ENCODE results near the gene DYNC1I1.

The DYNC1I1 gene

DNA sequence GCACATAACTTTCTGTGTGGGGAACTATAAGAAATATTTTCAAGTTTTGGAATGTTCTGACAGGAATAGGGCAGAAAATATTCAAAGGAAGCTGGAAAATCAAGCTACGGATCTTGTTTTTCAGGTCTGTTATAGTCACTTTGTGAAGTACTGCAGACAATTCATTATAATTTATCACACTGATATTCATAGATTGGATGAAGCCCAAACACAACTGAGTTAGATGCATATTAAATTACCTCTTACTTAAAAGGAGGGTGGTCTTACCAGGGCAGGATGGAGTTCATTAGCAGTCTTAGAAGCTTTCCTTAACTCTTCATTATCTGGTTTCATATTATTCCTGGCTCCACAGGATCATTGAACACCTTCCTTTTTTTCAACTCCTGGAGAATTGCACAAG, 242.3 kb downstream of the DYNC1I1 start:
- in situ Hi-C loops (cut with HindIII; ENCODE audit: low sequenced_read_pairs) = no loop called here

DNA sequence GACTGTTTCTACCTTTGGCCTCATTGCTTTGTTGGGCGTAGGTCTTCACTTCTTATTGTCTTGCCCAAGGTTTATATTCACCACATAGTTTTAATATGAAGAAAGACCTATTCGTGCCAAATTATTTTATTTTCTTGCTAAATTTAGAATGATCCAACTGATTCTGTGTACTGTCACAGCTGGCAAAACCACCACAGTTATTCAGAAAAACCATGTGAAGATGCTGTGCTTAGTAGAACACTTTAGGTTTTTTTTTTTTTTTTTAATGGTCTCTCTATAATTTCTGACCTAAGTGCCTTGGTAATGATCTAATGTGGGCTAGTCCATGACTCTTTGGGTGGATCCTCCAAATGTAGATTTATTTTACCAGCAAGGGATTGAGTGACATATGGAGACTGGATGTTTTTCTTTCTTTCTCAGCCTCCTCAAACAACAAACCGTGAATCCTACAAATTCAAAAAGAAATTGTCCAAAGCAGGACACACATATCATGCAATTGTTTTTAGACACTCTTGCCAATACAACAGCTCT, 243.8 kb downstream of the DYNC1I1 start:
- in situ Hi-C loops (cut with HindIII; ENCODE audit: low sequenced_read_pairs) = no loop called here

GRCh38 chr7:96016735-96017134, 244.4 kb downstream of the DYNC1I1 start:
- in situ Hi-C loops (cut with HindIII; ENCODE audit: low sequenced_read_pairs) = no loop called here

DNA sequence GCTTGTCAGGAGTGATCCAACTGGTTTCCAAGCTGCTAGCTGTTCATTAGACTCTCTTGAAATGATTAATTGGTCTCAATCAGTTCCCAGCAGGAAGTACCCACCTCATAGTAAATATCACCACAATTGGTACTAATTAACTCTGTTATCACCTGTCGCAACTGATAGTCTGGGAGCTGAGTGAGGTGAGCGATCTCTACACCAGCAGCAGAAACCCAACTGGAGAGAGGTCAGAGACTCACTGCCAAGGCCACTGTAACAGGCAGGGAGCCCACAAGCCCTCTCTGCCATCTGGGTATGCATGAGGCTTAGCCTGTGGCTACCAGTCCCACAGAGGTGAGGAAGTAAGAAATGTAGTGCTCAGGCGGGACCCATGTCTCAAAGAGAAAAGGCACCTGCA, 245.5 kb downstream of the DYNC1I1 start:
- in situ Hi-C loops (cut with HindIII; ENCODE audit: low sequenced_read_pairs) = no loop called here

- in situ Hi-C loops (cut with HindIII; ENCODE audit: low sequenced_read_pairs) = no loop called here
Measured at GRCh38 chr7:96021568-96021967, 249.2 kb downstream of the DYNC1I1 start.

GRCh38 chr7:96023387-96023786, 251.0 kb downstream of the DYNC1I1 start:
- in situ Hi-C loops (cut with HindIII; ENCODE audit: low sequenced_read_pairs) = no loop called here

GRCh38 chr7:96026010-96026409, 253.7 kb downstream of the DYNC1I1 start:
- in situ Hi-C loops (cut with HindIII; ENCODE audit: low sequenced_read_pairs) = no loop called here

GRCh38 chr7:96026611-96027010, 254.3 kb downstream of the DYNC1I1 start:
- in situ Hi-C loops (cut with HindIII; ENCODE audit: low sequenced_read_pairs) = no loop called here

DNA sequence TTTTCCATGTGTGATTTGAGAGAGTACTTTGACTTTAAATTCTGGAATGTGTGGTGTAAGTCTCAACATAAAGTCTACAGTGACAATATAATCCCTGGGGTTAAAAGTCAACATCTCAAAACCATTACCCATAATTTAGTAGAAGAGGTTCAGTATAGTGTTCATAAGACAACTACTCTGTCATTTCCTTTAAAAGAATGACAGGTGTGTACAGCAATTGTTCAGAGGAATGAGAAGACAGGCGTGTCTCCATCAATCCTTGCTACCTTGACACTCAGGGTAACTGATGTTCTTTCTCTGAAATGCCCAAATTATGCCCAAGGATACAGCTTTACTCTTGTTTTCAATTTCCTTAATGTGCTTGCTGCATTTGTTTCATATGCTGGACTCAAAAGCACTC, 256.4 kb downstream of the DYNC1I1 start:
- in situ Hi-C loops (cut with HindIII; ENCODE audit: low sequenced_read_pairs) = no loop called here

DNA sequence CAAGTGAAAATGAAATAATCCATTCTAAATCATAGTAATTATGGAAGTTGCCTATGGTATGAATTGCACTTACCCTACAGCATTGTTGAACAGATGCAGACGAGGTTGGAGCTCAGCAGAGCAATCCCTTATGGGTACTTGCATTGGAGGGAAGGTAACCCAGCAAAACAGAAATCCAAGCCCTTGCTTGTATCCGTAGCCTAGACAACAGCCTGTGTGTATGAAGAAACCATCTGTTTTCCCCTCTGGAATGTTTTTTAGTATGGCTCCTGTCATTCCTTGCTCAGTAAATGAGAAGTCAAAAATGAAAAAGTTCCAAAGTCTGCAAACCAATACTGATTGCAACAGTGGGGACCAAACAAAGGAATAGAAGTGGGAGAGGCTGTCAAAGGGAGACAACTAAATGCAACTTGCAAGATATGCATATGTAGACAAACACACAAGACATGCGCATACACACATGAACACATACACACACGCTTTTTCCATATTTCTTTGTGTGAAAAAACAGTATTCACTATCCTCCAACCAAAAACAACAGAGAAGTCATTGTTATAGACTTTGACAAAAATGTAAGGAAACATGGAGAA, 260.8 kb downstream of the DYNC1I1 start:
- in situ Hi-C loops (cut with HindIII; ENCODE audit: low sequenced_read_pairs) = no loop called here

DNA sequence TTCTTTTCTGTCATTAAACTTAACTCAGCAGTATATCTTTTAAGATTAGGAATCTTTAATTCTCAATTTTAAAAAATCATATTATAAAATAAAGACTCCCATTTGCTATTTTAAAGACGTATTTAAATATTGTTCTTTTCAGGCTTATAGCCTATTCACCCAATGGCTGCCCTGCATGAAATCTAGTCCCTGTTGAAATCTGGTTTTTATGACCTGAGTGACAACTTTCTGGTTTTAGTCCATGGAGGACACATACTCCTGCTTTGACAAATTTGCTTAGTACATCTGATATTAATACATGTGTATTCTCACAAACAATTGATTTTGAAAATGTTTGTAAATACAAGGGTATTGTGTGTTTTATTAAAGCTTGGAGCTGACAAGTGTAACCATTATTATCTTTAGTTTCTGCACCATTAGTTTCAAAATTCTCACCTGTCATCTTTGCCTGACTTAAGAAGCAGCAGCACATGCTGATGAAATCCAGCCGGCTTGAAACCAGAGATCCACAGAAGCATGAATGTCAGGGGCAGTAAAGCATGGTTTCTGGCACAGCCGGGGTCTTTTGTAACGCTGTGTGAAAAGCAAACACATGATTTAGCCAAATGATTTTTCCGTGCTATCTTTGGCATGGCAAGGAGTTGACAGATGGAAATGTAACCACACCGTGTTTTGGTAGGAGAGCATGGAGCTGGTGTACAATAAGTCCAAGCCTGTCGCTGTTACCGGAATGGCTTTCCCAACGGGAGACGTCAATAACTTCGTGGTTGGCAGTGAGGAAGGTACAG, 262.8 kb downstream of the DYNC1I1 start:
- in situ Hi-C loops (cut with HindIII; ENCODE audit: low sequenced_read_pairs) = no loop called here

GRCh38 chr7:96040250-96040772, 268.0 kb downstream of the DYNC1I1 start:
- in situ Hi-C loops (cut with HindIII; ENCODE audit: low sequenced_read_pairs) = no loop called here

DNA sequence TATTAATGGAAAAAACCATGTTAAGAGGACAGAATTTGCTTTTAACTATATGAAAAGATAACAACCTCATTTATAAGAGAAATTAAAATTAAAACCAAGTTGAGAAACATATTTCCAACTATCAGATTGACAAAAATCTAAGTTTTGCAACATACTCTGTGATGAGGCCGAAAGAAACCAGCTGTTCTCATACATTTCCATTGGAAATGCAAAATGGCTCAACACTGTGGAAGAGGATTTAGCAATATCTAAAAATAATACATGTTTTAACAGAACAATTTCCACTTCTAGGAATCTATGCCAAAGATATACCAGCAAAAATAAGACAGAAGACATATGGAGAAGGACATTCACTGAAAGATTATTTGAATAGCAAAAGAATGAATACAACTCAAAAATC, 268.8 kb downstream of the DYNC1I1 start:
- in situ Hi-C loops (cut with HindIII; ENCODE audit: low sequenced_read_pairs) = no loop called here

- in situ Hi-C loops (cut with HindIII; ENCODE audit: low sequenced_read_pairs) = no loop called here
Measured at GRCh38 chr7:96045181-96045580, 272.8 kb downstream of the DYNC1I1 start.

DNA sequence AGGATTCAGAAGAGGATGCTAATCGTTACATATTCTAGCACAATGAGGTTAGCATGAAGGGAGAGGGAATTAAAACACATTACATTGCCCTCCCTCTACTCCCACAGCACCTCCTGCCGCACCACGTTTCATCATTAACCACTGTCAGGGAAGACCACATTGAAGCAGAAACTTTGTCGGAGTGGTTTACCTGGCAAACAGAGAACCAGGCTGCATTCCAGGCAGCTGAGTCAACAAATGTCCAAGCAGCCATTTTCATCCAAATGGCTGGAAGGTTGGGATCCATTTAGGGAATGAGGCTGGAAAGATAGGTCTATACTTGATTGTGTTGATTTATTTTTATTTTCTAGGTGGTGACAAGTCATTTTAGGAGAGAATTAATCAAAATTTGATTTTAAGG, 273.6 kb downstream of the DYNC1I1 start:
- in situ Hi-C loops (cut with HindIII; ENCODE audit: low sequenced_read_pairs) = no loop called here

- in situ Hi-C loops (cut with HindIII; ENCODE audit: low sequenced_read_pairs) = no loop called here
Measured at GRCh38 chr7:96052289-96052688, 279.9 kb downstream of the DYNC1I1 start.

GRCh38 chr7:96052860-96053470, 280.6 kb downstream of the DYNC1I1 start:
- in situ Hi-C loops (cut with HindIII; ENCODE audit: low sequenced_read_pairs) = no loop called here

DNA sequence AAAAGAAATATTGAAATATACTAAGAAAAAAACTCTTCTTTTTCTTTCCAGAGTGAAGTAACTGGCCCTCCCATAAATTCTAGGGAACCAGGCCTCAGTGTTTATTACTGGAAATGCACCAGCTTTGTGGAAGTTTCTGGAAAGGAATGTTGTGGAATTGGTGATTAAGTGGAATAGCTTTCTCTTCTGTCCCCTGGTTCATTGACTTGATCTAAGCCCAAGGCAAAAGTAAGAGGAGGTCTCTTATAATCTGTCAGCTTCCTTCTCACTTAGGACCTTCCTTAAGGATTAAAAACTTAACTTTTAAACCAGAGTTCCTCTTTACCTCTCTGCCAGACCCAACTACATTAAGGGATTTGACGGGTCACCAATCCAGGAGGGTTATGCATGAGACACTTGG, 283.4 kb downstream of the DYNC1I1 start:
- in situ Hi-C loops (cut with HindIII; ENCODE audit: low sequenced_read_pairs) = no loop called here

GRCh38 chr7:96059075-96059474, 286.7 kb downstream of the DYNC1I1 start:
- in situ Hi-C loops (cut with HindIII; ENCODE audit: low sequenced_read_pairs) = no loop called here

DNA sequence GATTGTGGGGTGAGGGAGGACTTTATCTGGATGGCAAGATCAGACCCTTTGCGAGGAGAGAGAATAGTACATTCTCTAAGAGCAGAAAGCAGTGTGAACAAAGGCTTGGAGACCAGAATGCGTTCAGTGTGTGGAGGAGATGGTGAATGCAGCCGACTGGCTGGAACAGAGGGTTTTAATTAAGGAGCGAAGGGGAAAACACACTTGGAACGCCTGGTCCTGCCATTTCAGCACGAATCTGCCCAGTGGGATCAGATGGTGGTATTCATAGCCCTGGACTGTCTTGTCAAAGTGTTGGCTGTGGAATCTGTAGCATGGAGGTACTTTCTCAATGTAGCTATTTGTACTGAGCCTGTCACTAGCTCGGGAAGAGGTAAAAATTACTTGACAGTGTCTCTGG, 288.7 kb downstream of the DYNC1I1 start:
- in situ Hi-C loops (cut with HindIII; ENCODE audit: low sequenced_read_pairs) = no loop called here

GRCh38 chr7:96061844-96062243, 289.5 kb downstream of the DYNC1I1 start:
- in situ Hi-C loops (cut with HindIII; ENCODE audit: low sequenced_read_pairs) = no loop called here

GRCh38 chr7:96067321-96067720, 295.0 kb downstream of the DYNC1I1 start:
- in situ Hi-C loops (cut with HindIII; ENCODE audit: low sequenced_read_pairs) = no loop called here
